Activated CD8-positive, alpha-beta memory T cell treated with anti-CD3 and anti-CD28 coated beads for 48 hours (primary cell): ENCODE results near the gene TBC1D1.

Source experiments
- DNase-seq, 3 experiments: peaks; one replicate each; pipeline ENCODE4 v3.0.0-alpha.2; 2020; ENCODE audit warnings: low read depth in 2 of 3, low spot score in 2 of 3

TBC1D1 gene

GRCh38 chr4:38075370-38076152 is 184.7 kb downstream of the TBC1D1 start:
- no peak for DNase-seq

DNA sequence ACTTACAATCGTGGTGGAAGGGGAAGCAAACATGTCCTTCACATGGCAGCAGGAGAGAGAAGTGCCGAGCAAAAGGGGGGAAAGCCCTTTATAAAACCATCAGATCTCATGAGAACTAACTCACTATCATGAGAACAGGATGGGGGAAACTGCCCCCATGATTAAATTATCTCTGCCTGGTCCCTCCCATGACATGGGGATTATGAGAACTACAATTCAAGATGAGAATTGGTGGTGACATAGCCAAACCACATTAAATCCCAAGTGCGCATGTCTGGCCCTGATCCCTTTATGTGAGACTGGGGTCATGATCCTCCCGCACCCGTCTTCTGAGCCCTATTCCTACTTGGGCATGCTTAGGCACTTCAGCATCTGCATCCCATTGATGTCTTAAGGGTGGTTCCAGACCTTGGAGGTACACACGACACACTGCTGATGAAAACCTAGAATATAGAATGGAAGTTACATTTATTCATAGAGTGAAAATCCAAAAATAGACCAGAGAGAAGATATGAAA is 185.3 kb downstream of the TBC1D1 start:
- no peak for DNase-seq

GRCh38 chr4:38077791-38078489 is 187.1 kb downstream of the TBC1D1 start:
- DNase-seq = no peak

DNA sequence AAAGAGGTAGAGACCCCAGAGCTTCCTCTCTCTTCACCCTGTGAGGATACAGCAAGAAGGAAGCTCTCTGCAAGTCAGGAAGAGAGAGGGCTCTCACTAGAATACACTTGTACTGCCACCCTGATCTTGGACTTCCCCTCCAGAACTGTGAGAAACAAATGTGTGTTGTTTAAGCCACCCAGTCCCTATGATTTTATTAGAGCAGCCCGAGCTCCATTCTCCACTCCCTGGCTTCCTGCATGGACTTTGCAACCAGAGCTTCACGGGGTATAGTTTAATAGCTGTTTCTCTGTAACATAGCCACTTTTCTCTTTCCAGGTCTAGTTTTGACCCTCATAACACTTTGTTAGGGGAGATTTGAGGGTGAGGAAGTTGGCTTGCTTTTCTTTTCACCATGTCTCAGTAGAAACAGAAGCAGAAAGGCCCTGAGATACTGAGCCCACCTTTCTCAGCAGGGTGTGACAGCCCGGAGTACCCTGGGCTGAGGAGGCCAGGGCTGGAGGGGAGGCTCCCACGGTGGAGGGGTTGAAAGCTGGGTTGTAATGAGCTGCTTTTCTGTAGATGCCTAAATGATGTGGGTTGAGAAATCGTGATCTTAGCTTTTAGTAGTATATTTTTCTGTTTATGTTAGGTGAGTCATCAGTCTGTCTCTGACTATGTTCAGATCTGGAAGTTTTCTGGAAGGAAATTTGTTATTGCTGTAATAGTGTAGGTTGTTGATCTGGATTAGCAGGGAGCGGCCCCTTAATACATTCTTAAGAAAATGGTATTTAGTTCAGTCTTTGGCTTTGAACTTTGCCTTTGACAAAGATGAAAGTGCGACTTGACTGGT is 187.9 kb downstream of the TBC1D1 start:
- no peak for DNase-seq

GRCh38 chr4:38080061-38080974 is 189.4 kb downstream of the TBC1D1 start:
- DNase-seq = no peak

GRCh38 chr4:38082021-38082420 is 191.1 kb downstream of the TBC1D1 start:
- DNase-seq = no peak

GRCh38 chr4:38082424-38083385 is 191.8 kb downstream of the TBC1D1 start:
- no peak for DNase-seq

DNA sequence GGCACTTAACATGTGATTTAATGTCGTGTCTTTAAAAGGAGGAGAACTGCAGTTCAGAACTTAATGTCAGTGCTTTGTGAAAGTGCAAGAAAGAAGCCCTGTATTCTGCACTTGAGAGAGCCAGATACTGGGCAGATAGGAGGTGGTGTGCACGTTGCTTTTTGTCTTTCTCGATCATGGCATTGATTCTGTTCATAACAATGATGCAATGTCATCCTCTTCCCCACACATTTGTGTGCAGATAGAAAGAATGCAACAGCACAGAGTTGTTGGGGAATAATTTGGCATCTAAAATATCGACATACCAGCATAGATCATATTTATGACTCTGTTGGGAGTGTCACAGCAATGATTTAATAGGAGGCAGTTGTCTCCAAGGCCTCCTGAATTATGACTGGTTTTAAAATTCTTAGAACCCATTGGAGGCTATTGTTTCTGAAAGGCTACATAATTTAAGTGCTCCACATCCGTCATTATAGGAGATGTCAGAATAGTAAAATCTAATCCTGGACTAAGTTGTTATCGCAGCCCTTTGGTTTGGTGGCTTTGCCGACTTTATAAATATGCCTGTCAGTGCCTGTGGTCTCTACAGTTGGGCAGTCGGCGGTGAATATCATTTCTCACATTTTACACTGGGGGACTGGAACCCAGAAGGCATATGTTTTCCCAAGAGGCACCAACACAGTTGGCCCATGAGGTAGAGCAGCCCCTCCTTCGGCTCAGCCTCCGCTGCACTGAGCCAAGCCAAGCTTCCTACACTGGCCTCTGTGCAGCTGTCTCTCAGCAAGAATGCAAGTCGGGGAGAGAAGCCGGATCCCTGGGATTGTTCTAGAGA is 194.2 kb downstream of the TBC1D1 start:
- DNase-seq = no peak

- DNase-seq = no peak
Observed at GRCh38 chr4:38085751-38086150, 194.9 kb downstream of the TBC1D1 start.

GRCh38 chr4:38086151-38086848 is 195.4 kb downstream of the TBC1D1 start:
- DNase-seq = no peak

DNA sequence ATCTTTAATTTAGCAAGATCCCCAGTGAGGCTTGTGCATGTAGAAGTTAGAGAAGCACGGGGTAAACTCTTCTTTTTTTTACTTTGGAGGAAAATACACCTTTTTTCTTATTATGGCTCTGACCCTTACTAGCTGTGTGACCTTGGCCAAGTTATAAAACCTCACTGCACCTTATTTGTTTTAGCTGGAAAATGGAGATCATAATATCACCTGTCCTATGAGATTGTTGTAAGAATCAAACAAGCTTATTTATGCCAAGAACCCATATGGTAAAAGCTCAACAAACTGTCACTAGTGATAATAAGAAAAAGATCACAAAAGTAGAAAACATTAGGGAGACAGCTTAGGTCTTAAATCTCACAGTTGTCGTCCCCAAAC is 196.0 kb downstream of the TBC1D1 start:
- no peak for DNase-seq

- DNase-seq = no peak
Observed at GRCh38 chr4:38088321-38088720, 197.4 kb downstream of the TBC1D1 start.

DNA sequence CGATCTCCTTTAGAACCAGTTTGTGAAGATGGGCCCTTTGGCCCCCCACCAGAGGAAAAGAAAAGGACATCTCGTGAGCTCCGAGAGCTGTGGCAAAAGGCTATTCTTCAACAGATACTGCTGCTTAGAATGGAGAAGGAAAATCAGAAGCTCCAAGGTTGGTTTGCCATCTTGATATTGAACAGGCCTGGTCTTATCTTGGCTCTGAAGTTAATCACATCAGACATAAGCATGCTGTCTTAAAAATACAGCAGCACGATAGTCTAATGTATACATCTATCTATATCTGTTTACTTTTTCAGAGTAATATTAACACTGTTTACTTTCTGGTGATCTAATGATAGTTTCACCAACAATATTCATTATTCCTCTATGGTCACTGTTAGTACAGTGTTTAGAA is 199.1 kb downstream of the TBC1D1 start:
- no peak for DNase-seq

DNA sequence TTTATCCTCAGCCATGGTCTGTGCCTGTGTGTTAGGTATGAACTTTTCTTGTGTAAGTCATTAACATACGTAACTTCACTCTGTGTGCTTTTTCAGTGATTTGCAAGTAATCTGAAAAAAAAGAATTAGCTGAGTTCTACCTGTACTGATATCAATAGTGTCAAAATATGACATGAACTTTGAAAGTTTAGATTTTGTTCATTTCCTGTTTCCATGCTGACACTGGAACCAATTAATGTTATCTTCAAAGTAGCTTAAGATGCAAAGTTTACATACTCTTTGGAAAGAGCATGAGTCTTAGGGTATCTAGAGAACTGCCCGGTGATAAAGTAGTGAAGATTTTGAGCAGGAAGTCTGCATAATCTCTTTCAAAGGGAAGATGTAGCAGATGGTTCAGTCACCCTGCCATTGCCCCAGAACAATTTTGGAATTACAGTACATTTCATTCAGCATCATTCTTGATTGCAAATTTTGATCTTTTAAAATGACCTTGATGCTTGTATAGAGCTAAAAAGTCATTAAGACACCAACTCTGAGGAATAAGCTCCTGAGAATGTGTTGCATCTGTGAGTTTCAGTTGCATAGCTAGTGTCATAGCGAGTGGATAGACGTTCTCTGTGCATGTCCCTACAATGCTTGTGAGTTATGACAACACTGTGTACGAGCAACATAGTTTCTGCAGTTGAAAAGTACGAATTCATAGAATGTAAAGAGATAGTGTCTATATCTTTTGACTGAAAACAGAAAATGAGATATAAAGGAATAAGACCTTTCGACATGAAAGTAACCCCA is 199.8 kb downstream of the TBC1D1 start:
- DNase-seq = no peak

- DNase-seq = no peak
Observed at GRCh38 chr4:38091636-38092035, 200.8 kb downstream of the TBC1D1 start.

DNA sequence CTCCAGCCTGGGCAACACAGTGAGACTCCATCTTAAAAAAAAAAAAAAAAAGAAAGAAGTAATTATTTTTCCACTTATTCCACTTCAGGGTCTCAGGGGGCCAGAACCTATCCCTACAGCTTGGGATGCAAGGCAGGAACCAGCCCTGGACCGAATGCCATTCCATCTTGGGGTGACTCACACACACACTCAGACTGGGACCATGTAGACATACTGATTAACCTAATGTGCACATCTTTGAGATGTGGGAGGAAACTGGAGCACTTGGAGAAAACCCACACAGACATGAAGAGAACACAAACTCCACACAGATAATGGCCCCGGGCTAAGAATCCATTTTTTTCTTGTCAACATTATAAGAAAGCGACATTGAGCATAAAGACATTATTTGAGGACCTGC is 201.8 kb downstream of the TBC1D1 start:
- no peak for DNase-seq

GRCh38 chr4:38094419-38094818 is 203.5 kb downstream of the TBC1D1 start:
- DNase-seq = no peak
